GM12878 (cell line): Measurements from ENCODE around the gene RASAL1.

Experiments used
- SREBF1 ChIP-seq: IDR thresholded peaks from 2 replicates; pipeline ENCODE4 v1.6.1; 2012; ENCODE audit warnings: mild to moderate bottlenecking, low read length
- YY1 ChIP-seq: IDR thresholded peaks from 2 replicates; pipeline ENCODE4 v1.6.1; 2011; ENCODE audit warnings: low read depth, mild to moderate bottlenecking, low read length
- ZSCAN29 ChIP-seq: fragments of 450-650 bp; IDR thresholded peaks from 2 replicates; pipeline ENCODE4 v1.6.1; 2017; ENCODE audit warnings: mild to moderate bottlenecking, moderate library complexity

GRCh38 chr12:113072136-113072535 is 63.4 kb downstream of the RASAL1 start:
- TF ChIP-seq SREBF1 (no peak), ZSCAN29 (no peak), YY1 (no peak)
